Neuronal stem cell (in vitro differentiated cells): ENCODE measurements around the gene DCAF7. TPM values are rescaled to one million over a fixed set of nuclear protein-coding genes. Genes with fewer than 3 reads are reported as not detected.
A peak's percentile ranks its signal among the peaks of the same experiment; 100 is the strongest.

Source experiments
- DNase-seq: peaks from one replicate; pipeline ENCODE4 v3.0.0-alpha.2; 2013; ENCODE audit warnings: low spot score
- H2AFZ ChIP-seq: one replicate; pipeline ENCODE4 v1.6.1; 2013; ENCODE audit warnings: mild to moderate bottlenecking, low read length, inconsistent platforms
- H2AK5ac ChIP-seq: 2 replicates; pipeline ENCODE4 v1.6.1; 2013; ENCODE audit warnings: low read depth, mild to moderate bottlenecking, inconsistent platforms, low read length, moderate library complexity, mixed read lengths
- H2BK120ac ChIP-seq: 2 replicates; pipeline ENCODE4 v1.6.1; 2013; ENCODE audit warnings: low read depth, mild to moderate bottlenecking, inconsistent platforms, low read length, moderate library complexity, mixed read lengths
- H2BK12ac ChIP-seq: one replicate; pipeline ENCODE4 v1.6.1; 2013; ENCODE audit warnings: low read length, inconsistent platforms
- H2BK15ac ChIP-seq: 2 replicates; pipeline ENCODE4 v1.6.1; 2013; ENCODE audit warnings: mild to moderate bottlenecking, low read length, inconsistent platforms, mixed read lengths
- H2BK5ac ChIP-seq: one replicate; pipeline ENCODE4 v1.6.1; 2013; ENCODE audit warnings: inconsistent platforms, mild to moderate bottlenecking, low read length, moderate library complexity
- H3K14ac ChIP-seq: one replicate; pipeline ENCODE4 v1.6.1; 2013; ENCODE audit warnings: low read length, inconsistent platforms
- H3K18ac ChIP-seq: 2 replicates; pipeline ENCODE4 v1.6.1; 2013; ENCODE audit warnings: low read length, inconsistent platforms
- H3K23ac ChIP-seq: 2 replicates; pipeline ENCODE4 v1.6.1; 2013; ENCODE audit warnings: low read depth, mild to moderate bottlenecking, mixed read lengths, low read length, inconsistent platforms; ENCODE audit not compliant: poor library complexity
- H3K27ac ChIP-seq: replicated peaks from 3 replicates; pipeline ENCODE4 v1.5.1; 2013; ENCODE audit warnings: low read length, inconsistent platforms
- H3K27me3 ChIP-seq, 3 experiments: 2 replicates each; pipeline ENCODE4 v1.6.1; 2013; ENCODE audit warnings: low read length in 3 of 3, mild to moderate bottlenecking in 2 of 3, inconsistent platforms in 1 of 3, low read depth in 1 of 3, mixed read lengths in 1 of 3, moderate library complexity in 1 of 3; ENCODE audit not compliant: control insufficient read depth in 3 of 3, insufficient read depth in 3 of 3
- H3K36me3 ChIP-seq, 2 donors: replicated peaks in 1 of 2; 2 replicates each; pipeline ENCODE4 v1.6.1; 2013; ENCODE audit warnings: low read length in 2 of 2; ENCODE audit not compliant: control insufficient read depth in 2 of 2, insufficient read depth in 2 of 2
- H3K4ac ChIP-seq: 2 replicates; pipeline ENCODE4 v1.6.1; 2013; ENCODE audit warnings: inconsistent platforms, mild to moderate bottlenecking, low read length, moderate library complexity
- H3K4me1 ChIP-seq, 2 donors: 1 replicate in 1 of 2; 2 replicates in 1 of 2; pipeline ENCODE4 v1.6.1; 2013; ENCODE audit warnings: low read length in 2 of 2, low read depth in 1 of 2; ENCODE audit not compliant: control insufficient read depth in 2 of 2, insufficient read depth in 1 of 2
- H3K4me2 ChIP-seq: one replicate; pipeline ENCODE4 v1.6.1; 2013; ENCODE audit warnings: mild to moderate bottlenecking, low read length, inconsistent platforms; ENCODE audit not compliant: insufficient read depth, poor library complexity, severe bottlenecking
- H3K4me3 ChIP-seq, 2 donors: 2 replicates each; pipeline ENCODE4 v1.5.1; 2013; ENCODE audit warnings: low read length in 2 of 2, mild to moderate bottlenecking in 2 of 2, inconsistent platforms in 1 of 2, moderate library complexity in 1 of 2
- H3K79me1 ChIP-seq: one replicate; pipeline ENCODE4 v1.6.1; 2013; ENCODE audit warnings: low read depth, mild to moderate bottlenecking, inconsistent platforms, low read length, moderate library complexity
- H3K9ac ChIP-seq: one replicate; pipeline ENCODE4 v1.6.1; 2013; ENCODE audit warnings: mild to moderate bottlenecking, low read depth, low read length, inconsistent platforms; ENCODE audit not compliant: poor library complexity
- H3K9me3 ChIP-seq, 2 donors: replicated peaks in 1 of 2; 2 replicates each; pipeline versions ENCODE3 to v1.6.1; 2013; ENCODE audit warnings: low read length in 2 of 2, mild to moderate bottlenecking in 2 of 2, inconsistent platforms in 1 of 2, low read depth in 1 of 2, mixed read lengths in 1 of 2, moderate library complexity in 1 of 2; ENCODE audit not compliant: control insufficient read depth in 2 of 2, insufficient read depth in 1 of 2
- H4K8ac ChIP-seq: one replicate; pipeline ENCODE4 v1.6.1; 2013; ENCODE audit warnings: low read depth, mild to moderate bottlenecking, inconsistent platforms, low read length, moderate library complexity
- H4K91ac ChIP-seq: one replicate; pipeline ENCODE4 v1.6.1; 2013; ENCODE audit warnings: low read length, low read depth, mild to moderate bottlenecking, inconsistent platforms; ENCODE audit not compliant: poor library complexity
- whole genome bisulfite sequencing, 2 donors: extraction: QIAGEN DNeasy Blood & Tissue Kit; methylation state at CpG; one replicate each; pipeline ENCODE4 v1.1.7; 2013; ENCODE audit warnings: missing lambda C conversion rate in 2 of 2, mixed read lengths in 1 of 2; ENCODE audit not compliant: insufficient read length in 2 of 2, insufficient replicate concordance in 1 of 2; ENCODE audit errors: extremely low coverage in 2 of 2; 5-methylcytosine and 5-hydroxymethylcytosine counted together
- polyA plus RNA-seq, 2 experiments: library from polyadenylated mRNA; stranded (reverse); fragments of 200-250 nt; gene quantifications; one replicate each; pipeline ENCODE4 v1.2.3, GENCODE V29; 2013

DCAF7 gene
- polyA plus RNA-seq (2013, experiment 1 of 2), result 73.3 TPM
- 73.2 TPM for polyA plus RNA-seq (2013, experiment 2 of 2)

- Histone ChIP-seq H2AFZ (peak within 1 kb of the TSS; percentile 88), H3K4ac (no peak within 1 kb of the TSS), H3K4me3 (peak within 1 kb of the TSS; percentile 73 to 90), H3K4me1 (peaks cover 4 to 12% of the 10 kb centered on the region in 2 donors), H3K4me2 (peak within 1 kb of the TSS; percentile 93), H3K36me3 (peaks cover 3 to 27% of the 10 kb centered on the region in 2 donors), H3K27me3 (no peaks in the 10 kb centered on the region), H2BK5ac (peak within 1 kb of the TSS; percentile 93), H2AK5ac (peak within 1 kb of the TSS; percentile 95), H3K23ac (peak within 1 kb of the TSS; percentile 100), H3K18ac (peak within 1 kb of the TSS; percentile 99), H3K27ac (peak within 1 kb of the TSS; percentile 93), H3K14ac (peak within 1 kb of the TSS; percentile 95), H3K9ac (peak within 1 kb of the TSS; percentile 98), H4K91ac (no peak within 1 kb of the TSS), H2BK12ac (no peak within 1 kb of the TSS), H4K8ac (peak within 1 kb of the TSS; percentile 19), H3K79me1 (peaks cover 8% of the 10 kb centered on the region), H3K9me3 (no peaks in the 10 kb centered on the region), H2BK15ac (peak within 1 kb of the TSS; percentile 69), H2BK120ac (peak within 1 kb of the TSS; percentile 98)
- WGBS, 2 donors, result no CpG with 5 or more reads among the region's 72 CpGs
- peak; percentile 100 for DNase-seq
These were observed at the start of gene DCAF7 for GRCh38 chr17:63549946-63550816. Gene DCAF7 (plus strand): TSS chr17:63550477. CDS start chr17:63550678, 201 bp downstream.

- H3K4ac ChIP-seq, result no peak overlapping the region
- H3K27me3 ChIP-seq, result peaks cover 0 to 14% (median 0%) of the 10 kb centered on the region in 3 experiments
- no peaks in the 10 kb centered on the region for H3K79me1 ChIP-seq
- peak overlapping the region in 1 of 2 donors; percentile 9 for H3K4me3 ChIP-seq
- no peak overlapping the region for H2BK5ac ChIP-seq
- H3K36me3 ChIP-seq, result no peaks in the 10 kb centered on the region
- H4K91ac ChIP-seq, result no peak overlapping the region
- peak overlapping the region; percentile 93 for H3K23ac ChIP-seq
- H3K9me3 ChIP-seq, result peaks cover 0 to 3% of the 10 kb centered on the region in 2 donors
- no peak overlapping the region for H3K18ac ChIP-seq
- no peak overlapping the region for H4K8ac ChIP-seq
- no peak overlapping the region for H3K4me2 ChIP-seq
- 100% methylated on average over 2 of the region's 14 CpGs; no CpG with 5 or more reads in 1 of the 2 donors for WGBS, 2 donors
- DNase-seq, result no peak
- H3K4me1 ChIP-seq, result peaks cover 3 to 12% of the 10 kb centered on the region in 2 donors
- H3K14ac ChIP-seq, result no peak overlapping the region
- H3K27ac ChIP-seq, result no peak overlapping the region
- no peak overlapping the region for H2BK120ac ChIP-seq
- peak overlapping the region; percentile 60 for H3K9ac ChIP-seq
- H2AK5ac ChIP-seq, result no peak overlapping the region
- no peak overlapping the region for H2BK12ac ChIP-seq
- H2AFZ ChIP-seq, result no peak overlapping the region
- H2BK15ac ChIP-seq, result peak overlapping the region; percentile 81
These were observed 49.5 kb upstream of the DCAF7 start for GRCh38 chr17:63500543-63501390.

- Histone ChIP-seq H3K4me2 (no peak overlapping the region), H4K91ac (no peak overlapping the region), H3K14ac (no peak overlapping the region), H2BK12ac (no peak overlapping the region), H4K8ac (no peak overlapping the region), H3K36me3 (no peaks in the 10 kb centered on the region), H3K9me3 (peaks cover 0 to 3% of the 10 kb centered on the region in 2 donors), H2BK5ac (no peak overlapping the region), H3K9ac (no peak overlapping the region), H2AK5ac (no peak overlapping the region), H3K79me1 (no peaks in the 10 kb centered on the region), H3K27me3 (peaks cover 0 to 14% (median 0%) of the 10 kb centered on the region in 3 experiments), H3K23ac (no peak overlapping the region), H3K4ac (no peak overlapping the region), H2AFZ (peak overlapping the region; percentile 36), H2BK15ac (no peak overlapping the region), H3K18ac (no peak overlapping the region), H3K4me1 (peaks cover 0 to 8% of the 10 kb centered on the region in 2 donors), H3K27ac (no peak overlapping the region), H2BK120ac (no peak overlapping the region), H3K4me3 (no peak overlapping the region)
- WGBS, 2 donors, result no CpG with 5 or more reads among the region's 8 CpGs
- no peak for DNase-seq
These were observed 47.0 kb upstream of the DCAF7 start for GRCh38 chr17:63503341-63503705.

GRCh38 chr17:63504261-63504660 lies 46.0 kb upstream of the DCAF7 start:
- Histone ChIP-seq H3K27me3 (peaks cover 0 to 21% (median 0%) of the 10 kb centered on the region in 3 experiments), H3K18ac (no peak overlapping the region), H2BK12ac (no peak overlapping the region), H4K8ac (no peak overlapping the region), H3K36me3 (no peaks in the 10 kb centered on the region), H3K27ac (no peak overlapping the region), H2BK5ac (no peak overlapping the region), H2BK120ac (no peak overlapping the region), H3K4me1 (peaks cover 0 to 8% of the 10 kb centered on the region in 2 donors), H3K9me3 (peaks cover 0 to 3% of the 10 kb centered on the region in 2 donors), H3K4me2 (no peak overlapping the region), H3K14ac (no peak overlapping the region), H3K4me3 (no peak overlapping the region), H3K9ac (no peak overlapping the region), H3K23ac (no peak overlapping the region), H3K79me1 (no peaks in the 10 kb centered on the region), H2BK15ac (no peak overlapping the region), H2AK5ac (no peak overlapping the region), H3K4ac (no peak overlapping the region), H4K91ac (no peak overlapping the region), H2AFZ (no peak overlapping the region)
- no peak for DNase-seq
